Neural cell (in vitro differentiated cells): ENCODE measurements around the gene SIGLEC10.

Experiments used
- CTCF ChIP-seq: fragments of 450-650 bp; IDR thresholded peaks from 2 replicates; pipeline ENCODE4 v1.5.1; 2014; ENCODE audit warnings: antibody characterized with exemption, mild to moderate bottlenecking, moderate library complexity; ENCODE audit not compliant: poor library complexity, severe bottlenecking
- EP300 ChIP-seq: fragments of 450-650 bp; conservative IDR thresholded peaks from 2 replicates; pipeline ENCODE4 v1.6.1; 2014; ENCODE audit warnings: antibody characterized with exemption, mild to moderate bottlenecking, moderate library complexity; ENCODE audit not compliant: poor library complexity, severe bottlenecking
- EZH2 ChIP-seq: fragments of 200-600, 300-800 bp; shearing (Covaris generic), sonication (generic); IDR thresholded peaks from 2 replicates; pipeline ENCODE4 v1.6.1; 2014; ENCODE audit warnings: antibody characterized with exemption, low read length, borderline replicate concordance, mild to moderate bottlenecking; ENCODE audit not compliant: insufficient read depth, poor library complexity, severe bottlenecking
- MXI1 ChIP-seq: fragments of 450-650 bp; conservative IDR thresholded peaks from 2 replicates; pipeline ENCODE4 v1.6.1; 2014; ENCODE audit warnings: antibody characterized with exemption, mild to moderate bottlenecking; ENCODE audit not compliant: poor library complexity, severe bottlenecking
- POLR2AphosphoS5 ChIP-seq: IDR thresholded peaks from 2 replicates; pipeline ENCODE4 v1.6.1; 2012

DNA sequence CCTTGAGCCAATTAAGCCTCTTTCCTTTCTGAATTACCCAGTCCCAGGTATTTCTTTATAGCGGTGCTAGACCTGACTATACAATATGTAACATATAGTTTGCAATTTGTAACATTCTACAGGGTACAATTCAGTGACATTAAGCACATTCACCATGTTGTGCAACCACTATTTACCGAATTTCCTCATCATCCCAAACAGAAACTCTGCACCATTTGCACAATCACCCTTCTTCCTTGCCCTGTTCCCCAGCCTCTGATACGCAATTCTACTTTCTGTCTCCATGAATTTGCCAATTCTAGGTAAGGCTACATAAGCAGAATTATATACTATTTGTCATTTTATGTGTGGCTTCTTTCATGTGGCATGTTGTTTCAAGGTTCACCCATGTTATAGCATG is 13.7 kb upstream of the SIGLEC10 start:
- TF ChIP-seq POLR2AphosphoS5 (no peak), CTCF (no peak), MXI1 (no peak), EZH2 (no peak), EP300 (no peak)
